NB4 (cell line): ENCODE results near the gene TBC1D22A.

ENCODE experiments used
- DNase-seq: peaks from one replicate; pipeline ENCODE4 v3.0.0; 2010; ENCODE audit warnings: low read depth
- H3K4me3 ChIP-seq: one replicate; pipeline ENCODE4 v1.5.1; 2011; ENCODE audit warnings: mild to moderate bottlenecking, low read depth, low read length, moderate library complexity
- CTCF ChIP-seq: IDR thresholded peaks from one replicate; pipeline ENCODE4 v1.5.1; 2012; ENCODE audit warnings: low read depth, low read length
- MAX ChIP-seq: IDR thresholded peaks from 2 replicates; pipeline ENCODE4 v1.6.1; 2011; ENCODE audit warnings: low read depth, low read length
- MYC ChIP-seq: IDR thresholded peaks from 2 replicates; pipeline ENCODE4 v1.6.1; 2011; ENCODE audit warnings: low read depth, low read length
- POLR2A ChIP-seq: IDR thresholded peaks from 2 replicates; pipeline ENCODE4 v1.6.1; 2011; ENCODE audit warnings: mild to moderate bottlenecking; ENCODE audit not compliant: insufficient read length; ENCODE audit errors: extremely low read depth

Gene TBC1D22A

GRCh38 chr22:47148510-47148909 is 386.1 kb downstream of the TBC1D22A start:
- H3K4me3 ChIP-seq, result peak overlapping the region; percentile 25
- no peak for DNase-seq
- TF ChIP-seq POLR2A, result no peak

- peak overlapping the region; percentile 25 for H3K4me3 ChIP-seq
- peak; percentile 81 for DNase-seq
- TF ChIP-seq MYC (peak; percentile 52), POLR2A (peak; percentile 47), MAX (peak; percentile 83), CTCF (no peak)
Observed at GRCh38 chr22:47148956-47149728, 386.7 kb downstream of the TBC1D22A start.

- TF ChIP-seq CTCF (no peak), POLR2A (no peak), MYC (no peak), MAX (no peak)
- DNase-seq, result no peak
Observed at GRCh38 chr22:47149976-47150375, 387.5 kb downstream of the TBC1D22A start.

GRCh38 chr22:47150426-47150825 is 388.0 kb downstream of the TBC1D22A start:
- TF ChIP-seq MYC (no peak), CTCF (no peak), POLR2A (no peak), MAX (no peak)

More at GRCh38 chr22:47149976-47150375, 387.5 kb downstream of the TBC1D22A start:
- no peak overlapping the region for H3K4me3 ChIP-seq

GRCh38 chr22:47151064-47151463 is 388.6 kb downstream of the TBC1D22A start:
- no peak overlapping the region for H3K4me3 ChIP-seq
- DNase-seq, result no peak
- TF ChIP-seq POLR2A, result no peak
- TF ChIP-seq MAX, result no peak
- no peak for TF ChIP-seq CTCF
- no peak for TF ChIP-seq MYC

More at GRCh38 chr22:47150426-47150825, 388.0 kb downstream of the TBC1D22A start:
- DNase-seq, result no peak
- H3K4me3 ChIP-seq, result no peak overlapping the region

- peak; percentile 89 for DNase-seq
- TF ChIP-seq MAX (no peak), CTCF (no peak), POLR2A (no peak), MYC (peak; percentile 14; the same call in 1 of the 2 replicates)
- H3K4me3 ChIP-seq, result no peak overlapping the region
Observed at GRCh38 chr22:47151490-47151889, 389.0 kb downstream of the TBC1D22A start.
